ENCODE data around the gene FIBCD1. TPM values are rescaled to one million over a fixed set of nuclear protein-coding genes. Genes with fewer than 3 reads are reported as not detected.

Gene FIBCD1
- total and polyA plus RNA-seq, 2 experiments from 2014 or later: 4.4 to 5.6 TPM

- TF ChIP-seq REST (IDR thresholded peaks at IDR 0.05; ENCODE audit: unreplicated experiment) (no peak), JUNB (IDR thresholded peaks at IDR 0.05; ENCODE audit: unreplicated experiment) (no peak)
- TF ChIP-seq, protein P1, sequence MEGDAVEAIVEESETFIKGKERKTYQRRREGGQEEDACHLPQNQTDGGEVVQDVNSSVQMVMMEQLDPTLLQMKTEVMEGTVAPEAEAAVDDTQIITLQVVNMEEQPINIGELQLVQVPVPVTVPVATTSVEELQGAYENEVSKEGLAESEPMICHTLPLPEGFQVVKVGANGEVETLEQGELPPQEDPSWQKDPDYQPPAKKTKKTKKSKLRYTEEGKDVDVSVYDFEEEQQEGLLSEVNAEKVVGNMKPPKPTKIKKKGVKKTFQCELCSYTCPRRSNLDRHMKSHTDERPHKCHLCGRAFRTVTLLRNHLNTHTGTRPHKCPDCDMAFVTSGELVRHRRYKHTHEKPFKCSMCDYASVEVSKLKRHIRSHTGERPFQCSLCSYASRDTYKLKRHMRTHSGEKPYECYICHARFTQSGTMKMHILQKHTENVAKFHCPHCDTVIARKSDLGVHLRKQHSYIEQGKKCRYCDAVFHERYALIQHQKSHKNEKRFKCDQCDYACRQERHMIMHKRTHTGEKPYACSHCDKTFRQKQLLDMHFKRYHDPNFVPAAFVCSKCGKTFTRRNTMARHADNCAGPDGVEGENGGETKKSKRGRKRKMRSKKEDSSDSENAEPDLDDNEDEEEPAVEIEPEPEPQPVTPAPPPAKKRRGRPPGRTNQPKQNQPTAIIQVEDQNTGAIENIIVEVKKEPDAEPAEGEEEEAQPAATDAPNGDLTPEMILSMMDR (conservative IDR thresholded peaks at IDR 0.05; ENCODE audit: low read depth in 2 of 2): no peak
Observed at GRCh38 chr9:130930132-130930803, 8.8 kb downstream of the FIBCD1 start (continued).

GRCh38 chr9:130929571-130930038, 9.4 kb downstream of the FIBCD1 start:
- Histone ChIP-seq H3K4me2 (no peak overlapping the region), H3F3A (replicated peaks; ENCODE audit: low read depth) (0 out of 2 replicates have a peak, but pooled peaks cover 2% of the 10 kb centered on the region), H3K4me3 (no peak overlapping the region), H3K79me2 (replicated peaks; ENCODE audit: insufficient read depth) (no peaks in the 10 kb centered on the region), H3K4me1 (ENCODE audit: insufficient read depth) (peaks cover 28% of the 10 kb centered on the region), H3K27me3 (ENCODE audit: insufficient read depth) (no peaks in the 10 kb centered on the region), H4K20me1 (replicated peaks; ENCODE audit: insufficient read depth) (no peaks in the 10 kb centered on the region), H3K27ac (ENCODE audit: low read depth) (no peak overlapping the region), H2AFZ (no peak overlapping the region), H3K9me2 (ENCODE audit: insufficient read depth) (no peaks in the 10 kb centered on the region), H3K36me3 (ENCODE audit: insufficient read depth) (no peaks in the 10 kb centered on the region)
- Mint-ChIP-seq H3K4me1 (peaks cover 26% of the 10 kb centered on the region), H3K27ac (no peak overlapping the region), H3K4me3 (no peak overlapping the region), H3K9me3 (no peaks in the 10 kb centered on the region; the same call in 2 of the 3 replicates), H3K27me3 (ENCODE audit: insufficient read depth, low read depth, poor library complexity) (peaks cover 19% of the 10 kb centered on the region), H3K36me3 (ENCODE audit: low read depth) (no peaks in the 10 kb centered on the region; the same call in 2 of the 3 replicates)
- TF ChIP-seq ZNF331 (CRISPR knock-in tag; IDR thresholded peaks at IDR 0.05; ENCODE audit: low read depth): no peak
- TF ChIP-seq, protein P1 (conservative IDR thresholded peaks at IDR 0.05; ENCODE audit: low read depth in 2 of 2): 0 out of 4 replicates have a peak, but pooled peaks of 1 of the 2 experiments have one; percentile 1
- no peak for ATAC-seq
- DNase-seq (ENCODE audit: low spot score): no peak

Measured in GM23338 (cell line).